Right cardiac atrium (tissue), 5 donors: ENCODE results near the gene ANP32B. TPM values are rescaled to one million over a fixed set of nuclear protein-coding genes. Genes with fewer than 3 reads are reported as not detected.

Experiments used
- ATAC-seq, 2 donors: fragments of 200-7000 bp; cut with Tn5 transposase; one replicate each; pipeline versions ENCODE4 v1.8.0 to v1.9.1; 2020; ENCODE audit warnings: moderate library complexity in 2 of 2, mild to moderate bottlenecking in 1 of 2
- DNase-seq, 3 donors: peaks; one replicate each; pipeline ENCODE4 v3.0.0-alpha.2; 2020
- H3K27ac ChIP-seq: one replicate; pipeline ENCODE4 v1.5.1; 2013; ENCODE audit warnings: mild to moderate bottlenecking, low read length, control low read depth, moderate library complexity
- H3K27me3 ChIP-seq: one replicate; pipeline ENCODE4 v1.6.1; 2013; ENCODE audit not compliant: control insufficient read depth, insufficient read depth
- H3K4me1 ChIP-seq: one replicate; pipeline ENCODE4 v1.6.1; 2013; ENCODE audit warnings: low read length; ENCODE audit not compliant: control insufficient read depth, insufficient read depth
- H3K4me3 ChIP-seq: one replicate; pipeline ENCODE4 v1.5.1; 2013; ENCODE audit warnings: low read length, control low read depth
- H3K9me3 ChIP-seq: one replicate; pipeline ENCODE4 v1.6.1; 2013; ENCODE audit warnings: low read length; ENCODE audit not compliant: control insufficient read depth
- WGBS: extraction: QIAGEN DNeasy Blood & Tissue Kit; methylation state at CpG from one replicate; pipeline ENCODE4 v1.1.7; 2013; 5-methylcytosine and 5-hydroxymethylcytosine counted together
- intact Hi-C, 4 donors: fragments of 100-400 bp; cut with DNase I; formaldehyde crosslinking; loops; one replicate each; pipeline versions ENCODE4 v1.11.0 to v1.14.0; 2022 to 2023
- polyA plus RNA-seq: library from polyadenylated mRNA; stranded (reverse); fragments of 200-250 nt; gene quantifications from one replicate; pipeline ENCODE4 v1.2.3, GENCODE V29; 2013
- total RNA-seq, 4 donors: library from RNA; stranded (reverse); fragmentation: NEBNext Ultra II Directional; extraction: Animal tissue kit (Norgen Biotek cat#: 25700); gene quantifications; one replicate each; pipeline ENCODE4 v1.2.1, GENCODE V29; 2021
- donor health status: healthy with polysubstance abuse.
- donor health status: DM: no; HTN: yes; CAD: no.
- donor health status: DM: no; HTN: no; CAD: no.
- donor health status: DM: no; HTN: yes; CAD: no; lungs with severe emphysema.
- donor health status: DM: yes; HTN: yes; CAD: no.

The ANP32B gene
- total and polyA plus RNA-seq, 5 donors: 60.4 to 74.5 (median 66.6) TPM

- intact Hi-C loops: loop anchor here in 3 of 4 donors (5.0 to 10.0 kb wide), 4 partner anchors 51 to 59 kb away; partner anchors contain the start of gene TRMO (in 3 of the 3)
- H3K4me3 ChIP-seq: no peak overlapping the region
- WGBS: 46% methylated on average over 10 of the region's 10 CpGs
These were observed 2.0 kb upstream of the ANP32B start for GRCh38 chr9:97980918-97981845.

GRCh38 chr9:97981846-97982682 lies 1.1 kb upstream of the ANP32B start:
- WGBS: 52% methylated on average over 15 of the region's 15 CpGs
- intact Hi-C loops: loop anchor here in 3 of 4 donors (5.0 to 10.0 kb wide), 4 partner anchors 50 to 60 kb away; partner anchors contain the start of gene TRMO (in 3 of the 3)
- Histone ChIP-seq H3K27me3 (no peaks in the 10 kb centered on the region), H3K9me3 (no peaks in the 10 kb centered on the region), H3K4me3 (peak overlapping the region; percentile 50), H3K27ac (no peak overlapping the region), H3K4me1 (peaks cover 2% of the 10 kb centered on the region)
- DNase-seq: peak in 1 of 3 donors; percentile 34
- no peak for ATAC-seq

More at GRCh38 chr9:97980918-97981845, 2.0 kb upstream of the ANP32B start:
- ATAC-seq (peak; percentile 15), DNase-seq (peak; percentile 67 to 81 (median 74))
- Histone ChIP-seq H3K27ac (peak overlapping the region; percentile 65), H3K9me3 (no peaks in the 10 kb centered on the region), H3K4me1 (peaks cover 2% of the 10 kb centered on the region), H3K27me3 (no peaks in the 10 kb centered on the region)

GRCh38 chr9:97983589-97984187 lies 547 bp downstream of the ANP32B start:
- peak; percentile 51 to 85 (median 78) for DNase-seq
- Histone ChIP-seq H3K27ac (peak overlapping the region; percentile 97), H3K27me3 (no peaks in the 10 kb centered on the region), H3K4me1 (peaks cover 4% of the 10 kb centered on the region), H3K4me3 (peak overlapping the region; percentile 93), H3K9me3 (no peaks in the 10 kb centered on the region)
- intact Hi-C loops: loop anchor here in 3 of 4 donors (5.0 to 10.0 kb wide), 4 partner anchors 49 to 61 kb away; partner anchors contain the start of gene TRMO (in 3 of the 3)
- WGBS: under 1% methylated on average over 70 of the region's 70 CpGs
- ATAC-seq: peak; percentile 48 to 53

GRCh38 chr9:97984188-97985057 lies 1.3 kb downstream of the ANP32B start:
- intact Hi-C loops: loop anchor here in 3 of 4 donors (5.0 to 10.0 kb wide), 4 partner anchors 48 to 62 kb away; partner anchors contain the start of gene TRMO (in 3 of the 3)
- DNase-seq (peak; percentile 89 to 95 (median 95)), ATAC-seq (peak; percentile 38 to 42)
- under 1% methylated on average over 116 of the region's 116 CpGs for WGBS
- peaks cover 4% of the 10 kb centered on the region for H3K4me1 ChIP-seq
- peak overlapping the region; percentile 93 for H3K4me3 ChIP-seq
- peak overlapping the region; percentile 97 for H3K27ac ChIP-seq
- no peaks in the 10 kb centered on the region for H3K9me3 ChIP-seq
- no peaks in the 10 kb centered on the region for H3K27me3 ChIP-seq

- Histone ChIP-seq H3K4me3 (peak overlapping the region; percentile 93), H3K27ac (peak overlapping the region; percentile 97), H3K9me3 (no peaks in the 10 kb centered on the region), H3K4me1 (peaks cover 4% of the 10 kb centered on the region), H3K27me3 (no peaks in the 10 kb centered on the region)
- intact Hi-C loops: loop anchor here in 2 of 4 donors (10.0 kb wide), 2 partner anchors 50 to 60 kb away; partner anchors contain the start of gene TRMO (in 2 of the 2)
- ATAC-seq (no peak), DNase-seq (peak; percentile 17 to 69 (median 68))
- WGBS: 12% methylated on average over 59 of the region's 59 CpGs
These were observed 2.1 kb downstream of the ANP32B start for GRCh38 chr9:97985058-97985861.

- Histone ChIP-seq H3K27ac (no peak overlapping the region), H3K9me3 (no peaks in the 10 kb centered on the region), H3K4me3 (no peak overlapping the region), H3K27me3 (no peaks in the 10 kb centered on the region), H3K4me1 (peaks cover 4% of the 10 kb centered on the region)
- intact Hi-C loops: loop anchor here in 2 of 4 donors (10.0 kb wide), 2 partner anchors 47 to 63 kb away; partner anchors contain the start of gene TRMO (in 2 of the 2)
- no peak for ATAC-seq
- DNase-seq: no peak
- 86% methylated on average over 5 of the region's 5 CpGs for WGBS
These were observed 4.3 kb downstream of the ANP32B start for GRCh38 chr9:97987487-97987886.

GRCh38 chr9:97990259-97990658 lies 7.1 kb downstream of the ANP32B start:
- Histone ChIP-seq H3K4me3 (no peak overlapping the region), H3K27ac (no peak overlapping the region), H3K27me3 (no peaks in the 10 kb centered on the region), H3K9me3 (no peaks in the 10 kb centered on the region), H3K4me1 (peaks cover 6% of the 10 kb centered on the region)
- ATAC-seq: no peak
- intact Hi-C loops: no loop called here
- WGBS: 56% methylated on average over 2 of the region's 2 CpGs
- no peak for DNase-seq

- ATAC-seq (no peak), DNase-seq (no peak)
- intact Hi-C loops: no loop called here
- Histone ChIP-seq H3K9me3 (no peaks in the 10 kb centered on the region), H3K4me1 (peaks cover 4% of the 10 kb centered on the region), H3K27me3 (no peaks in the 10 kb centered on the region), H3K4me3 (no peak overlapping the region), H3K27ac (no peak overlapping the region)
- 78% methylated on average over 5 of the region's 5 CpGs for WGBS
These were observed 8.7 kb downstream of the ANP32B start for GRCh38 chr9:97991818-97992217.

GRCh38 chr9:97992219-97992618 lies 9.1 kb downstream of the ANP32B start:
- no peak for DNase-seq
- H3K4me1 ChIP-seq: peaks cover 4% of the 10 kb centered on the region
- H3K4me3 ChIP-seq: no peak overlapping the region
- WGBS: 84% methylated on average over 6 of the region's 6 CpGs
- H3K27ac ChIP-seq: no peak overlapping the region
- H3K9me3 ChIP-seq: no peaks in the 10 kb centered on the region
- intact Hi-C loops: no loop called here
- H3K27me3 ChIP-seq: no peaks in the 10 kb centered on the region
- no peak for ATAC-seq
